Fibroblast of villous mesenchyme (primary cell): ENCODE measurements around the gene CPTP. TPM values are rescaled to one million over a fixed set of nuclear protein-coding genes. Genes with fewer than 3 reads are reported as not detected.

Experiments used
- DNase-seq: peaks from one replicate; pipeline ENCODE4 v3.0.0-alpha.2; 2010; ENCODE audit warnings: low read depth
- H3K4me3 ChIP-seq: 2 replicates; pipeline ENCODE4 v1.5.1; 2011; ENCODE audit warnings: low read depth, mild to moderate bottlenecking, low read length
- total RNA-seq: library from RNA; depleted of rRNA; stranded (reverse); fragments of >200 nt; gene quantifications from 2 replicates; pipeline ENCODE4 v1.2.3, GENCODE V29; 2012
- TF ChIP-seq, protein P1 (sequence below): IDR thresholded peaks from 2 replicates; pipeline ENCODE4 v1.5.1; 2012; ENCODE audit warnings: low read depth, mild to moderate bottlenecking, low read length; ENCODE audit not compliant: insufficient read depth

CPTP gene
- total RNA-seq, 1 donor, result 11.7 TPM

DNA sequence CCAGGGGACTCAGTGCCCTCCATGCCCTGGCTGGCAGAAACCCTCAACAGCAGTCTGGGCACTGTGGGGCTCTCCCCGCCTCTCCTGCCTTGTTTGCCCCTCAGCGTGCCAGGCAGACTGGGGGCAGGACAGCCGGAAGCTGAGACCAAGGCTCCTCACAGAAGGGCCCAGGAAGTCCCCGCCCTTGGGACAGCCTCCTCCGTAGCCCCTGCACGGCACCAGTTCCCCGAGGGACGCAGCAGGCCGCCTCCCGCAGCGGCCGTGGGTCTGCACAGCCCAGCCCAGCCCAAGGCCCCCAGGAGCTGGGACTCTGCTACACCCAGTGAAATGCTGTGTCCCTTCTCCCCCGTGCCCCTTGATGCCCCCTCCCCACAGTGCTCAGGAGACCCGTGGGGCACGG, 3.7 kb downstream of the CPTP start:
- TF ChIP-seq, protein P1, sequence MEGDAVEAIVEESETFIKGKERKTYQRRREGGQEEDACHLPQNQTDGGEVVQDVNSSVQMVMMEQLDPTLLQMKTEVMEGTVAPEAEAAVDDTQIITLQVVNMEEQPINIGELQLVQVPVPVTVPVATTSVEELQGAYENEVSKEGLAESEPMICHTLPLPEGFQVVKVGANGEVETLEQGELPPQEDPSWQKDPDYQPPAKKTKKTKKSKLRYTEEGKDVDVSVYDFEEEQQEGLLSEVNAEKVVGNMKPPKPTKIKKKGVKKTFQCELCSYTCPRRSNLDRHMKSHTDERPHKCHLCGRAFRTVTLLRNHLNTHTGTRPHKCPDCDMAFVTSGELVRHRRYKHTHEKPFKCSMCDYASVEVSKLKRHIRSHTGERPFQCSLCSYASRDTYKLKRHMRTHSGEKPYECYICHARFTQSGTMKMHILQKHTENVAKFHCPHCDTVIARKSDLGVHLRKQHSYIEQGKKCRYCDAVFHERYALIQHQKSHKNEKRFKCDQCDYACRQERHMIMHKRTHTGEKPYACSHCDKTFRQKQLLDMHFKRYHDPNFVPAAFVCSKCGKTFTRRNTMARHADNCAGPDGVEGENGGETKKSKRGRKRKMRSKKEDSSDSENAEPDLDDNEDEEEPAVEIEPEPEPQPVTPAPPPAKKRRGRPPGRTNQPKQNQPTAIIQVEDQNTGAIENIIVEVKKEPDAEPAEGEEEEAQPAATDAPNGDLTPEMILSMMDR, result no peak
- no peak for DNase-seq
- H3K4me3 ChIP-seq, result no peak overlapping the region

- no peak for DNase-seq
- TF ChIP-seq, protein P1, result no peak
- no peak overlapping the region for H3K4me3 ChIP-seq
These were observed 5.0 kb downstream of the CPTP start for GRCh38 chr1:1329304-1330210.

DNA sequence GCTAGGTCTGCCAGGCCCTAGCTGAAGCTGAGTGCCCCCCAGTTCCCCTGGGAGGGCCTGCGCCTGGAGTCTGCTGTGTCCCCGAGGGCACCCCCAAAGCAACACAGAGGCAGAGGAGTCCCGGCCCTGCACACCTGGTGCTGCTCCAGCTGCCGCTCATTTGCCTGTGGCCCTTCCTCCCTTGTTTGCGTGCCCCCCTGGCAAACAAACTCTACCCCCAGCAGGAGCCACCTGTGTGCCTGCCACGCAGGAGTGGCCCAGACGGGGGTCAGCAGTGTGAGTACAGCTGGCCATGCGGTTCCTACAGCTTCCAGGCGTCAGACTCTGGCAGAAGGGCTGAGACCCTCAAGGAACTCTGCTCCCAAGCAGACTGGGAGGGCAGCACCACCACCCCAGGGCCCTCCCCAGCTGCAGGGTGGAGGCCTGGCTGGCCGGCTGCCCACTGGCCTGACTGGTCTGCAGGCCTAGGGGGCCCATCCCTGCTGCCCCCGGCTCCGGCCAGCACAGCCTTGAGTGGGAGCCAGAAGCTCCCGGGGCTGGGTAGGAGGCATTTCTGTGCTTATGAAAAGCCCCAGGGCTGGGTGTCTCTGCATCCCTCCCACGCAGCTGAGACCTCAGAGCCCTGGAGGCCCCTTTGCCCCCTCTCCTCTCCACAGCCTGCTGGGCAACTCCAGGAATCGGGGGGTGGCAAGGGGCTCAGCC, 5.9 kb downstream of the CPTP start:
- DNase-seq, result no peak
- H3K4me3 ChIP-seq, result no peak overlapping the region
- TF ChIP-seq, protein P1, result no peak

- no peak for DNase-seq
- TF ChIP-seq, protein P1, result no peak
These were observed 6.7 kb downstream of the CPTP start, which contains the start of gene TAS1R3 for GRCh38 chr1:1331068-1331965. TSS of gene TAS1R3 (plus strand) at chr1:1331280. CDS start at chr1:1331346, 66 bp downstream.

DNA sequence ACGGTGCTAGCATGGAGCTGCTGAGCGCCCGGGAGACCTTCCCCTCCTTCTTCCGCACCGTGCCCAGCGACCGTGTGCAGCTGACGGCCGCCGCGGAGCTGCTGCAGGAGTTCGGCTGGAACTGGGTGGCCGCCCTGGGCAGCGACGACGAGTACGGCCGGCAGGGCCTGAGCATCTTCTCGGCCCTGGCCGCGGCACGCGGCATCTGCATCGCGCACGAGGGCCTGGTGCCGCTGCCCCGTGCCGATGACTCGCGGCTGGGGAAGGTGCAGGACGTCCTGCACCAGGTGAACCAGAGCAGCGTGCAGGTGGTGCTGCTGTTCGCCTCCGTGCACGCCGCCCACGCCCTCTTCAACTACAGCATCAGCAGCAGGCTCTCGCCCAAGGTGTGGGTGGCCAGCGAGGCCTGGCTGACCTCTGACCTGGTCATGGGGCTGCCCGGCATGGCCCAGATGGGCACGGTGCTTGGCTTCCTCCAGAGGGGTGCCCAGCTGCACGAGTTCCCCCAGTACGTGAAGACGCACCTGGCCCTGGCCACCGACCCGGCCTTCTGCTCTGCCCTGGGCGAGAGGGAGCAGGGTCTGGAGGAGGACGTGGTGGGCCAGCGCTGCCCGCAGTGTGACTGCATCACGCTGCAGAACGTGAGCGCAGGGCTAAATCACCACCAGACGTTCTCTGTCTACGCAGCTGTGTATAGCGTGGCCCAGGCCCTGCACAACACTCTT, 7.6 kb downstream of the CPTP start:
- no peak for DNase-seq
- H3K4me3 ChIP-seq, result no peak overlapping the region
- TF ChIP-seq, protein P1, result no peak

More at GRCh38 chr1:1331068-1331965, 6.7 kb downstream of the CPTP start, which contains the start of gene TAS1R3:
- H3K4me3 ChIP-seq, result no peak within 1 kb of the TSS
